Tibial artery (tissue), 4 donors: ENCODE measurements around the gene EPB41.

Source experiments
- DNase-seq, 2 donors: peaks; one replicate each; pipeline ENCODE4 v3.0.0-alpha.2; 2019
- H3K27ac ChIP-seq, 2 donors: fragments of 200-600 bp; sonication (generic) in 1 of 2; 1 replicate in 1 of 2; 2 replicates in 1 of 2; pipeline ENCODE4 v1.5.1; 2018 to 2019; ENCODE audit warnings: mild to moderate bottlenecking in 1 of 2
- H3K27me3 ChIP-seq, 2 donors: fragments of 200-600 bp; sonication (generic) in 1 of 2; one replicate each; pipeline versions ENCODE4 v1.5.1 to v1.6.0; 2016 to 2019
- H3K36me3 ChIP-seq, 3 donors: fragments of 200-600 bp; sonication (generic) in 2 of 3; one replicate each; pipeline ENCODE4 v1.5.1; 2016 to 2019; ENCODE audit warnings: mild to moderate bottlenecking in 2 of 3
- H3K4me1 ChIP-seq, 4 donors: fragments of 200-600 bp; sonication (generic) in 2 of 4; 1 replicate in 3 of 4; 2 replicates in 1 of 4; pipeline ENCODE4 v1.5.1; 2016 to 2019
- H3K4me3 ChIP-seq, 2 donors: fragments of 200-600 bp; sonication (generic) in 1 of 2; 1 replicate in 1 of 2; 2 replicates in 1 of 2; pipeline ENCODE4 v1.5.1; 2018 to 2019; ENCODE audit warnings: mild to moderate bottlenecking in 2 of 2
- H3K9me3 ChIP-seq, 3 donors: fragments of 200-600 bp; sonication (generic) in 1 of 3; one replicate each; pipeline ENCODE4 v1.5.1; 2016 to 2019
- intact Hi-C: fragments of 100-400 bp; cut with DNase I; formaldehyde crosslinking; loops from one replicate; pipeline ENCODE4 v1.15.0; 2023; ENCODE audit warnings: low total_unique reads
- TF ChIP-seq, protein P1 (sequence below), 2 experiments: fragments of 200-600 bp in 1 of 2; fragments of 450-650 bp in 1 of 2; IDR thresholded peaks; one replicate each; pipeline ENCODE4 v1.5.1; 2017 to 2019; ENCODE audit warnings: antibody characterized with exemption in 2 of 2, mild to moderate bottlenecking in 1 of 2, moderate library complexity in 1 of 2

The EPB41 gene

DNA sequence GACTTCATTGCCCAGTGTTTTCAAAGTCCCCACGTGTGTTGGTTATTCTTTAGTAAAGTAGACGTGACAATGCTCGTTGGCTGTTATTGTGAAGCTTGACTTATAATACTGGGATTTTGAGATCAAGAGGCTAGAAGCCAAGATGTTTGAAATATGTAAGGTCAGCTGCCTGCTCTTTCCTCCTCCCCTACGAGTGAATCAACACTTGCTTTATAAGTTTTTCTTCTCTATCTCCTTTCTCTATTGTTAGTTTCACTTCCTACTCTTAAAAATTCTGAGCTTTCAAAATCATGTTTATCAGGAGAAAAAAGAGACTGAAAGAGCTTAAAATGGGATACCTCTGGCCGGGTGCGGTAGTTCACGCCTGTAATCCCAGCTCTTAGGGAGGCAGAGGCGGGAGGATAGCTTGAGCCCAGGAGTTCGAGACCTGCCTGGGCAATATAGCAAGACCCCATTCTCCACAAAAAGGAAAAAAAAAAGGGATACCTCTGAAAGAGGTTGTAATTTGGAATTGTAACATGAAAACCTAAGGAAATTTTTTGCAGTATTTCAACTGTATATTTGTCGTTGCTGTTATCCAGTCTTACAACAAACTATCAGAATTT lies 72.0 kb downstream of the EPB41 start:
- H3K27me3 ChIP-seq, result no peaks in the 10 kb centered on the region
- no peak for DNase-seq
- no peaks in the 10 kb centered on the region for H3K9me3 ChIP-seq
- no peak overlapping the region for H3K4me3 ChIP-seq
- H3K27ac ChIP-seq, result no peak overlapping the region
- H3K36me3 ChIP-seq, result peaks cover 0 to 6% (median 0%) of the 10 kb centered on the region in 3 donors
- intact Hi-C loops, result no loop called here
- TF ChIP-seq, protein P1, sequence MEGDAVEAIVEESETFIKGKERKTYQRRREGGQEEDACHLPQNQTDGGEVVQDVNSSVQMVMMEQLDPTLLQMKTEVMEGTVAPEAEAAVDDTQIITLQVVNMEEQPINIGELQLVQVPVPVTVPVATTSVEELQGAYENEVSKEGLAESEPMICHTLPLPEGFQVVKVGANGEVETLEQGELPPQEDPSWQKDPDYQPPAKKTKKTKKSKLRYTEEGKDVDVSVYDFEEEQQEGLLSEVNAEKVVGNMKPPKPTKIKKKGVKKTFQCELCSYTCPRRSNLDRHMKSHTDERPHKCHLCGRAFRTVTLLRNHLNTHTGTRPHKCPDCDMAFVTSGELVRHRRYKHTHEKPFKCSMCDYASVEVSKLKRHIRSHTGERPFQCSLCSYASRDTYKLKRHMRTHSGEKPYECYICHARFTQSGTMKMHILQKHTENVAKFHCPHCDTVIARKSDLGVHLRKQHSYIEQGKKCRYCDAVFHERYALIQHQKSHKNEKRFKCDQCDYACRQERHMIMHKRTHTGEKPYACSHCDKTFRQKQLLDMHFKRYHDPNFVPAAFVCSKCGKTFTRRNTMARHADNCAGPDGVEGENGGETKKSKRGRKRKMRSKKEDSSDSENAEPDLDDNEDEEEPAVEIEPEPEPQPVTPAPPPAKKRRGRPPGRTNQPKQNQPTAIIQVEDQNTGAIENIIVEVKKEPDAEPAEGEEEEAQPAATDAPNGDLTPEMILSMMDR (IDR thresholded peaks at IDR 0.05), result no peak
- H3K4me1 ChIP-seq, result no peaks in the 10 kb centered on the region

- TF ChIP-seq, protein P1 (IDR thresholded peaks at IDR 0.05), result no peak
- Histone ChIP-seq H3K27me3 (no peaks in the 10 kb centered on the region), H3K27ac (no peak overlapping the region), H3K4me1 (no peaks in the 10 kb centered on the region), H3K9me3 (no peaks in the 10 kb centered on the region), H3K4me3 (no peak overlapping the region), H3K36me3 (peaks cover 0 to 4% (median 0%) of the 10 kb centered on the region in 3 donors)
- intact Hi-C loops, result no loop called here
- DNase-seq, result no peak
Observed at GRCh38 chr1:29002792-29003191, 88.4 kb downstream of the EPB41 start.

- TF ChIP-seq, protein P1 (IDR thresholded peaks at IDR 0.05), result no peak
- intact Hi-C loops, result no loop called here
- no peaks in the 10 kb centered on the region for H3K27me3 ChIP-seq
- H3K36me3 ChIP-seq, result peaks cover 0 to 4% (median 0%) of the 10 kb centered on the region in 3 donors
- DNase-seq, result no peak
- H3K9me3 ChIP-seq, result no peaks in the 10 kb centered on the region
- H3K4me3 ChIP-seq, result no peak overlapping the region
- H3K4me1 ChIP-seq, result no peaks in the 10 kb centered on the region
- no peak overlapping the region for H3K27ac ChIP-seq
Observed at GRCh38 chr1:29004288-29004687, 89.9 kb downstream of the EPB41 start.

GRCh38 chr1:29004798-29005197 lies 90.4 kb downstream of the EPB41 start:
- TF ChIP-seq, protein P1 (IDR thresholded peaks at IDR 0.05), result no peak
- Histone ChIP-seq H3K4me3 (no peak overlapping the region), H3K9me3 (no peaks in the 10 kb centered on the region), H3K4me1 (no peaks in the 10 kb centered on the region), H3K27me3 (no peaks in the 10 kb centered on the region), H3K36me3 (peaks cover 0 to 4% (median 0%) of the 10 kb centered on the region in 3 donors), H3K27ac (no peak overlapping the region)
- intact Hi-C loops, result no loop called here
- DNase-seq, result no peak

GRCh38 chr1:29011775-29012174 lies 97.4 kb downstream of the EPB41 start:
- Histone ChIP-seq H3K9me3 (no peaks in the 10 kb centered on the region), H3K27me3 (no peaks in the 10 kb centered on the region), H3K27ac (no peak overlapping the region), H3K4me1 (no peaks in the 10 kb centered on the region), H3K36me3 (no peaks in the 10 kb centered on the region), H3K4me3 (no peak overlapping the region)
- DNase-seq, result no peak
- TF ChIP-seq, protein P1 (IDR thresholded peaks at IDR 0.05), result no peak
- intact Hi-C loops, result no loop called here

- intact Hi-C loops, result no loop called here
- TF ChIP-seq, protein P1 (IDR thresholded peaks at IDR 0.05), result no peak
- H3K27ac ChIP-seq, result no peak overlapping the region
- no peak overlapping the region for H3K4me3 ChIP-seq
- H3K36me3 ChIP-seq, result peaks cover 0 to 10% (median 7%) of the 10 kb centered on the region in 3 donors
- H3K27me3 ChIP-seq, result no peaks in the 10 kb centered on the region
- H3K9me3 ChIP-seq, result no peaks in the 10 kb centered on the region
- DNase-seq, result no peak
- H3K4me1 ChIP-seq, result no peaks in the 10 kb centered on the region
Observed at GRCh38 chr1:29017235-29017634, 102.9 kb downstream of the EPB41 start.
